ENCODE results near the gene FAM118B. TPM values are rescaled to one million over a fixed set of nuclear protein-coding genes. Genes with fewer than 3 reads are reported as not detected.

The FAM118B gene
- total and polyA plus RNA-seq, 8 donors, result 2.5 to 9.0 (median 3.7) TPM

- H3K27ac ChIP-seq, result no peak overlapping the region
- 93% methylated on average over 6 of the region's 6 CpGs for WGBS, 2 donors
- no peak for TF ChIP-seq CTCF (IDR thresholded peaks at IDR 0.05)
- no peaks in the 10 kb centered on the region for H3K36me3 ChIP-seq
- H3K4me3 ChIP-seq, result no peak overlapping the region
- DNase-seq (no peak), ATAC-seq (no peak), FAIRE-seq (no peak)
- H3K9me3 ChIP-seq, result no peaks in the 10 kb centered on the region
- intact Hi-C loops (cut with DNase I), result no loop called here
- no peaks in the 10 kb centered on the region for H3K27me3 ChIP-seq
- no peaks in the 10 kb centered on the region for H3K4me1 ChIP-seq
Measured at GRCh38 chr11:126224647-126225294, 13.2 kb downstream of the FAM118B start.

GRCh38 chr11:126225295-126225665 is 13.7 kb downstream of the FAM118B start:
- no peaks in the 10 kb centered on the region for H3K27me3 ChIP-seq
- ATAC-seq, result no peak
- WGBS, 2 donors, result 89 to 98% methylated on average over 2 of the region's 2 CpGs
- H3K4me3 ChIP-seq, result no peak overlapping the region
- intact Hi-C loops (cut with DNase I), result no loop called here
- no peak overlapping the region for H3K27ac ChIP-seq
- no peak for FAIRE-seq
- TF ChIP-seq CTCF (IDR thresholded peaks at IDR 0.05), result no peak
- H3K9me3 ChIP-seq, result no peaks in the 10 kb centered on the region
- no peaks in the 10 kb centered on the region for H3K36me3 ChIP-seq
- no peaks in the 10 kb centered on the region for H3K4me1 ChIP-seq
- no peak for DNase-seq

GRCh38 chr11:126226334-126227084 is 14.9 kb downstream of the FAM118B start:
- FAIRE-seq (no peak), ATAC-seq (no peak), DNase-seq (no peak)
- Histone ChIP-seq H3K27me3 (no peaks in the 10 kb centered on the region), H3K27ac (no peak overlapping the region), H3K4me3 (no peak overlapping the region), H3K4me1 (peaks cover 0 to 5% (median 2%) of the 10 kb centered on the region in 3 donors), H3K9me3 (no peaks in the 10 kb centered on the region), H3K36me3 (no peaks in the 10 kb centered on the region)
- 96 to 97% methylated on average over 9 to 11 of the region's 15 CpGs for WGBS, 2 donors
- intact Hi-C loops (cut with DNase I), result no loop called here
- TF ChIP-seq CTCF (IDR thresholded peaks at IDR 0.05), result no peak

GRCh38 chr11:126229858-126230540 is 18.4 kb downstream of the FAM118B start:
- H3K27ac ChIP-seq, result no peak overlapping the region
- WGBS, 2 donors, result 80 to 84% methylated on average over 3 of the region's 3 CpGs
- no peaks in the 10 kb centered on the region for H3K27me3 ChIP-seq
- DNase-seq (no peak), ATAC-seq (no peak), FAIRE-seq (no peak)
- intact Hi-C loops (cut with DNase I), result no loop called here
- H3K9me3 ChIP-seq, result no peaks in the 10 kb centered on the region
- peaks cover 0 to 12% (median 10%) of the 10 kb centered on the region in 3 donors for H3K4me1 ChIP-seq
- H3K4me3 ChIP-seq, result no peak overlapping the region
- TF ChIP-seq CTCF (IDR thresholded peaks at IDR 0.05), result no peak
- H3K36me3 ChIP-seq, result no peaks in the 10 kb centered on the region
